IPS-15b (cell line): Measurements from ENCODE around the gene DSC2.
"Not testable (repeated sequence)": the region's sequence is repeated elsewhere in the genome, so short reads cannot be mapped to it uniquely, and the experiment has no call there.

Experiments used
- H3K27me3 ChIP-seq: one replicate; pipeline ENCODE4 v1.6.1; 2013; ENCODE audit warnings: low read length; ENCODE audit not compliant: control insufficient read depth, insufficient read depth
- H3K36me3 ChIP-seq: one replicate; pipeline ENCODE4 v1.6.1; 2013; ENCODE audit warnings: low read length; ENCODE audit not compliant: control insufficient read depth, insufficient read depth
- H3K4me1 ChIP-seq: one replicate; pipeline ENCODE4 v1.6.1; 2013; ENCODE audit warnings: mild to moderate bottlenecking, low read length; ENCODE audit not compliant: control insufficient read depth, insufficient read depth
- H3K4me3 ChIP-seq: one replicate; pipeline ENCODE4 v1.5.1; 2013; ENCODE audit warnings: low read depth, low read length
- H3K9ac ChIP-seq: one replicate; pipeline ENCODE4 v1.6.1; 2013; ENCODE audit warnings: low read depth, mild to moderate bottlenecking, low read length
- H3K9me3 ChIP-seq: one replicate; pipeline ENCODE4 v1.6.1; 2013; ENCODE audit warnings: mild to moderate bottlenecking, low read length; ENCODE audit not compliant: control insufficient read depth, insufficient read depth

Gene DSC2

DNA sequence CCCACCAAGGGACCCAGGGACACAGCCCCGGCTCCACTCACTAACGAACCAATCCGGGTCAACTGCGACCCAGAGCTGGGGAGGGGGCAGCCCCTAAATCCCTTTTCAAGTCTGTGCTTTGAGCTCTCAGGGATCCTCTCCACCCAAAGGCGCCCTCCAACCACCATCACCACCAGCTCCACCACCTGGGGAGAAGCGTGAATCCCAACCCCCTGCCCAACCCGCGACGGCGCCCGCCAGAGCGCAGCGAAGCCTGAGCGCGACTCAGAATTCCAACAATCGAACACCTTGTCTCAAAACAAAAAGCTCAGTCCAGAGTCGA is 60.2 kb downstream of the DSC2 start:
- H3K4me3 ChIP-seq, result peak overlapping the region; percentile 71
- peak overlapping the region; percentile 70 for H3K9ac ChIP-seq

DNA sequence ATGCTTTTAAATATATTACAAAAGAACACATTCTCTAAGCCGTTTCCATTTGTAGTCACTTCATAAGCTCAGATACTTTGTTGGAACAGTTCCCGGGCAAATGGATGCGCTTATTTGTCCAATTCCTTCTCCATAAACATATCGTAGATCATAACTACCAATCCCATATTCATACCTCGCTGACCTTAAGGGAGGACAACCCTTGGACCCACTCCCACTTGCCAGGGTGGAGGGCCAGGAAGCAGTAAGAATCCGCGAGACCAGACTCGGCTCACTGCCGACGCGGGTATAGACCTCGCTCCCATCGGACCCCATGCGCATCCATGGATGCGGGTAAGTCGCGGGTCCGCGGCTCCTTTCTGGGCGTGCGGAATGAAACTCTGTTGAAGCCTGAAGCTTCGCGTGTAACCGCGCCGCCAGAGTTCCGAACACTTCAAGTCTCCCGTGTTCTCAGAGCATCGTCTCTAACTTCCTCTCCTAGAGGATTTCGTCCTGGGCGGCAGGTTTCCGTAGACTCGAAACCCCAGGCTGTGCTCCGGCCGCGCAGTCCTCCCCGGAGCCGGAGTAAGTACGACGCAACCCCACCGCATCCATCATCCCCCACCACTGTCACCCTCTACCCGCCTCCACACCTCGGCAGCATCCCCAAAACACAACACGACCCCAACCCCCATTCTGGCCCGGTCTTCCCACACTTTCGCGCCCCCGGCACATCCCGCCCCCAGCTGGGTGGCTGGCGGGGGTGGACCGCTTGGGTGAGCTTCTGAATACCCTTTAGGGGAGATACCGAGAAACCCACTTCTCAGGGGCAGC is 60.7 kb downstream of the DSC2 start:
- Histone ChIP-seq H3K9ac (no peak overlapping the region), H3K27me3 (peaks cover 60% of the 10 kb centered on the region), H3K36me3 (no peaks in the 10 kb centered on the region), H3K4me1 (peaks cover 11% of the 10 kb centered on the region), H3K9me3 (no peaks in the 10 kb centered on the region), H3K4me3 (peak overlapping the region; percentile 71)

More for the DNA sequence above, 60.2 kb downstream of the DSC2 start:
- Histone ChIP-seq H3K27me3 (peaks cover 62% of the 10 kb centered on the region), H3K36me3 (no peaks in the 10 kb centered on the region), H3K9me3 (no peaks in the 10 kb centered on the region), H3K4me1 (peaks cover 11% of the 10 kb centered on the region)

DNA sequence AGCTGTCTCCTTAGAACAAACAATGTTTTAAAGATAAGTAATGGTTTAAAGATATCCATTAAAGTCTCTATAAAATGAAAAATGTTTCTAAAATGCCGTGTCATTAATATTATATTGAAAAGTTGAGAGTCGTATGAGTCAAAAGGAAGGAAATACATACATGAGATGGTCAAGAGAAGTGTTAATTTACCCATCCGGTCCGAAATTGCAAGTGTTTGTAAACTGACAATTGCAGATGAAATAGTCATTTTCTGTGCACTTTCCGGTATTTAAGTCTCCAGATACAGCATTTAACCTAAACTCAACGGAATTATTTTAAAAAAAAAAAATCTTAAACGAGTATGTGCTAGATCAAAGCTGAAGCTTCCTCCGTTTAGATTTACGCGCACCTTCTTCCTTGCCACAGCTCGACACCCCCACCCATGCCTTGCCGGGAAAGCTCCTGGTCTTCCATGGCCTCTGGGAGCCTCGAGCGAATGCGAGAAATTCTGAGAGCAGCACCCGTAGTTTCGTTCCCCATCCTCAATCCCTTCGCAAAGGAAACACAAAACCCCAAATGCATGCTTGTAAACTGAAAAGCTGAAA is 61.4 kb downstream of the DSC2 start:
- H3K4me3 ChIP-seq, result peak overlapping the region; percentile 71
- H3K9me3 ChIP-seq, result no peaks in the 10 kb centered on the region
- peaks cover 60% of the 10 kb centered on the region for H3K27me3 ChIP-seq
- no peak overlapping the region for H3K9ac ChIP-seq
- H3K36me3 ChIP-seq, result no peaks in the 10 kb centered on the region
- H3K4me1 ChIP-seq, result peaks cover 11% of the 10 kb centered on the region

DNA sequence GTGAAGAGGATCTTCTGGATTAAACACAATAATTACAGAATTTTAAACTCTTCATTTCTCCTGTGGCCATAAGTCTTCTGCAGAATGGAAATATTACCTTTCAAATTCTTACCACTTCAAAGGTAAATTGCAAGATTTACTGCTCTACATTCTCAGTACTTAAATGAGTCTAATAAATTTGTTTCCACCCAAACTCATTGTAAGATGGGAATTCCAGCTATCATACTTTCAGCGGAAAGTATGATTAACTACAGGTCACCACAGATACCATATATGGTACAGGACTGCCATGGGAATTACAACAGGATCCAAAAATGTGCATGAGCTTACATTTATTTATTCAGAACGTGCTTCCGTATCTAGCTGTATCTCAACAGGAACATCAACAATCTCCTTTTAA is 62.8 kb downstream of the DSC2 start:
- Histone ChIP-seq H3K9ac (no peak overlapping the region), H3K36me3 (no peaks in the 10 kb centered on the region), H3K27me3 (peaks cover 53% of the 10 kb centered on the region), H3K9me3 (no peaks in the 10 kb centered on the region), H3K4me1 (peaks cover 11% of the 10 kb centered on the region), H3K4me3 (no peak overlapping the region)

DNA sequence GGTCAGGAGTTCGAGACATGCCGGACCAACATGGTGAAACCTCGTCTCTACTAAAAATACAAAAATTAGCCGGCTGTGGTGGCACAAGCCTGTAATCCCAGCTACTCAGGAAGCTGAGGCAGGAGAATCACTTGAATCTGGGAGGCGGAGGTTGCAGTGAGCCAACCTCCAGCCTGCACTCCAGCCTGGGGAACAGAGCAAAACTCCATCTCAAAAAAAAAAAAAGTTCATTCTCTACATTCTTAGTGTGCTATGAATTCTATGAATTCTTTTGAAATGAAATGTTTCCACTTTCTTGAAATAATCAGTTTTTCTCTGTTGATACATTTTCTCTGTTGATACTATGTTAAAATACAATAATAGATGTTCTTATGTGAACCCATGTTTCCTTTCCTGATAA is 64.5 kb downstream of the DSC2 start:
- not testable (repeated sequence) for H3K4me3 ChIP-seq, H3K9me3 ChIP-seq, H3K9ac ChIP-seq, H3K36me3 ChIP-seq, H3K4me1 ChIP-seq
- H3K27me3 ChIP-seq, result peaks cover 36% of the 10 kb centered on the region

DNA sequence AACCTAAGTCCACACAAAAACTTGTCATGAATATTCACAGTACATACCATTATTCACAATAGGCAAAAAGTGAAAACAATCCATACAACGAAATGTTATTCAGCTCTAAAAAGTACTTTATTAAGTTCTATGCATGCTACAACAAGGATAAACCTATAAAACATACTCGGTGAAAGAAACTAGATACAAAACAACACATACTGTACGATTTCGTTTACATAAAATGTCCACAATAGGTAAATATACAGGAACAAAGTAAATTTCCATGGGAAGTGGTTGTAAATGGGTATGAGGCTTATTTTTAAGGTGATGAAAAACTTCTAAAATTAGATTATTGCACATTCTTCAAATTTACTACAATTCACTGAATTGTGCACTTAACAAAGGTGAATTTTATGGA is 67.7 kb downstream of the DSC2 start:
- Histone ChIP-seq H3K27me3 (peaks cover 5% of the 10 kb centered on the region), H3K9me3 (no peaks in the 10 kb centered on the region), H3K4me3 (no peak overlapping the region), H3K36me3 (no peaks in the 10 kb centered on the region), H3K4me1 (no peaks in the 10 kb centered on the region), H3K9ac (no peak overlapping the region)

DNA sequence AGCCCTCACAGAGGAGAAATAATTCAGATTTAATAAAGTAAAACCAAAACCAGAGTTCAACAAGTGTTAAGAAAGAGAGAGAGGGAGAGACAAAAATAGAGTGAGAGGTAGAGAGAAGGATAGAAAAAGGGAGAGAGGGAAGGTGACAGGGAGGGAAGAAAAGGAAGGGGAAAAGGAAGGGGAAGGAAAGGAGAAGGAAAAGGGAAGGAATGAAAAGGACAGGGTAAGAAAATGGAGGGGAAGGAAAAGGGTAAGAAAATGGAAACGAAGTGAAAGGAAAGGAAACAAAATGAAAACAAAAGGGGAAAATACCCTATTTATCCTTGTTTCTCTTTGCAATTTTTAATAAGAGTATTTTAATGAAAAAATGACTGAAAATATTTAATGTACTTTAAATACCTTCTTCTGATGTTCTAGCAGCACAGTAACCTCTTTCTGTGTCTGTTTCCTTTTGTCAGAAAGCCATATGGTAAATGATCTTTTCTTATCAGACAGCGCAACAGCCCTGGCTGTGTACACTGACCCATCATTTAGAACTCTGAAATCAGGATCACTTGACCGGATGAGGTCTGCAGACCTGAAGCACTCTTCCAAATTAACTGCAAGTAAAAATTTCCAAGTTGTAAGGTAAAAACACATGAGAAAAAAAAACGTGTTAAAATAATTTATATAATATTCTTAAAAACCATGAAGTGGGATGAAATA is 71.5 kb downstream of the DSC2 start:
- H3K27me3 ChIP-seq, result no peaks in the 10 kb centered on the region
- no peak overlapping the region for H3K9ac ChIP-seq
- no peaks in the 10 kb centered on the region for H3K36me3 ChIP-seq
- no peaks in the 10 kb centered on the region for H3K9me3 ChIP-seq
- no peak overlapping the region for H3K4me3 ChIP-seq
- H3K4me1 ChIP-seq, result no peaks in the 10 kb centered on the region

DNA sequence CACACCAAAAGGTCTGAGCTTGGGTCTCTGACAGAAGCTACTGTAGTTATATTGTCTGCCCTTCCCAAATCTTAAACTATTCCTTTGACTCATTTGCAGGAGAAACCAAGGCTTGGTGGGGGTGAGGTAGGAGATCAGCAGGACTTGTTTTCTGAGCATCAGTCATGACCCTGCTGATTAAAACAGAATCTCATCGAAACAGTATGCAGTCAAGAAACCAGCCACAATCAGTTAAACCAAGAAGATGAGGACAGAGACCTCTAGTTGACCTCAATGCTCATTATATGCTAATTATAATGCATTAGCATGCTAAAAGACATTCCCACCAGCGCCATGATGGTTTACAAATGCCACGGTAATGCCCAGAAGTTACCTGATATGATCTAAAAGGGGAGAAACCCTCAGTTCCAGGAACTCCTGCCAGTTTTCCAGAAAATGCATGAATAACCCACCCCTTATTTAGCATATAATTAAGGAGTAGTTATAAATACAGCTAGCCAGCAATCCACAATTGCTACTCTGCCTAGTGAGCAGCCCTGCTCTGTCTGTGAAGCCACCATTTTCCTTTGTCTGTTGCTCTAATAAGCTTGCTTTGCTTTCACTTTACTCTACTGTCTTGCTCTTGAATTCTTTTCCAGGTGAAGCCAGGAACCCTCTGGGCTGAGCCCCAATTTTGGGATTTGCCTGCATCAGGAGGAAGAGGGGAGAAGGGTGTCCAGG is 86.3 kb downstream of the DSC2 start:
- Histone ChIP-seq H3K27me3 (no peaks in the 10 kb centered on the region), H3K4me1 (no peaks in the 10 kb centered on the region)

DNA sequence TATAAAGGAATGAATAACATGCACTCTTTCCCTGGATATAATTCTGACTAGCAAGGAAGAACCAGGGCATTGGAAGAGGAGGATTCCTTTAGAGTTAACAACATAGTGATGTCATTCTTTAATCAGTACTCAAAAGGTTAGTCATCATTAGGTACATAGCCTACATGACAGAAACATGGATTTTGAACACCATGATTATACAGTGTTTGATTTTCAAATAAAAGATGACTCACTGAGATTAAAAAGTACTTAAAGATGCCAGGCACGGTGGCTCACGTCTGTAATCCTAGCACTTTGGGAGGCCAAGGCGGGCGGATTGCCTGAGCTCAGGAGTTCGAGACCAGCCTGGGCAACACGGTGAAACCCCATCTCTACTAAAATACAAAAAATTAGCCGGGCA is 90.8 kb downstream of the DSC2 start:
- not testable (repeated sequence) for H3K36me3 ChIP-seq, H3K27me3 ChIP-seq, H3K9me3 ChIP-seq, H3K4me1 ChIP-seq, H3K9ac ChIP-seq, H3K4me3 ChIP-seq

More for the DNA sequence above, 86.3 kb downstream of the DSC2 start:
- no peak overlapping the region for H3K9ac ChIP-seq
- H3K36me3 ChIP-seq, result no peaks in the 10 kb centered on the region
- H3K4me3 ChIP-seq, result no peak overlapping the region
- H3K9me3 ChIP-seq, result no peaks in the 10 kb centered on the region

DNA sequence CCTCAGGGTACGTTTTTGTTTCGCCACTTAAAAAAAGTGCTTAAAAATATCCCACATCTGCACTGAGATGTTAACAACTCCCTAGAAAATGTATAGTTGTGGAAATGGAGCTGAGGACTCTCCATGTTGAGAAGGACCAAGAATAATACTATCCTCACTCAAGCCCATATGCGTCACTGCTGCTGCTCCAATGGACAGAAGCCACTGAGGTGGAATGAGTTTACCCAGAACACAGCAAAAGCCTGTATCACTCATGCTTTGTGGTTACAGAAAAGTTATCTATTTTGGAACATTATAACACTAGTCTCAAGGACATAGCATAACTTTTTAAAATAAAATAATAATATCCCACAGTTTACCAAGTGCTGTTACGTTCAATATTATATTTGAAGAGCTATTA is 91.6 kb downstream of the DSC2 start:
- no peak overlapping the region for H3K4me3 ChIP-seq
- no peaks in the 10 kb centered on the region for H3K9me3 ChIP-seq
- H3K9ac ChIP-seq, result no peak overlapping the region

More for the DNA sequence above, 91.6 kb downstream of the DSC2 start:
- Histone ChIP-seq H3K27me3 (no peaks in the 10 kb centered on the region), H3K4me1 (no peaks in the 10 kb centered on the region), H3K36me3 (no peaks in the 10 kb centered on the region)
